GM12872 (cell line): ENCODE results near the gene CSMD2.

Source experiments
- TF ChIP-seq, protein P1 (sequence below): IDR thresholded peaks from 3 replicates; pipeline ENCODE4 v1.5.1; 2011; ENCODE audit warnings: low read depth, mild to moderate bottlenecking, low read length, moderate library complexity; ENCODE audit not compliant: insufficient read depth

CSMD2 gene

DNA sequence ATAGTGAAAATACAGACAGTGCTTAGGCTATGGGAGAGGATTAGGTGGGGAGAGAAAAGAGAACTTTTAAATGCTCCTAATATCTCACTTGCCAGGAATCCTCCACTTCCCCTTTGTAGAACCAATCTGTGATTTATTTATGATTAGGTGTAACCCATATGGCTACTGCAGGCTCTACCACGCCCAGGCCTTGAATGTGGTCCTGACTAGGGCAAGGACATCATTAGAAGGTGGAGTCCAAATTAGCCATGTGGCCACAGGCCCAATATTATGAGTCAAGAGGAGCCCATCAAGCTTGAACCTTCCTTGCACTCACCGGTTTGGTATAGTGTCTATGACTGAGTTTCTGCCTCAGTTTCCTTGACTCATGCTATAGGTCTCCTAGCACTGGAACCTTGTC is 159.7 kb downstream of the CSMD2 start:
- TF ChIP-seq, protein P1, sequence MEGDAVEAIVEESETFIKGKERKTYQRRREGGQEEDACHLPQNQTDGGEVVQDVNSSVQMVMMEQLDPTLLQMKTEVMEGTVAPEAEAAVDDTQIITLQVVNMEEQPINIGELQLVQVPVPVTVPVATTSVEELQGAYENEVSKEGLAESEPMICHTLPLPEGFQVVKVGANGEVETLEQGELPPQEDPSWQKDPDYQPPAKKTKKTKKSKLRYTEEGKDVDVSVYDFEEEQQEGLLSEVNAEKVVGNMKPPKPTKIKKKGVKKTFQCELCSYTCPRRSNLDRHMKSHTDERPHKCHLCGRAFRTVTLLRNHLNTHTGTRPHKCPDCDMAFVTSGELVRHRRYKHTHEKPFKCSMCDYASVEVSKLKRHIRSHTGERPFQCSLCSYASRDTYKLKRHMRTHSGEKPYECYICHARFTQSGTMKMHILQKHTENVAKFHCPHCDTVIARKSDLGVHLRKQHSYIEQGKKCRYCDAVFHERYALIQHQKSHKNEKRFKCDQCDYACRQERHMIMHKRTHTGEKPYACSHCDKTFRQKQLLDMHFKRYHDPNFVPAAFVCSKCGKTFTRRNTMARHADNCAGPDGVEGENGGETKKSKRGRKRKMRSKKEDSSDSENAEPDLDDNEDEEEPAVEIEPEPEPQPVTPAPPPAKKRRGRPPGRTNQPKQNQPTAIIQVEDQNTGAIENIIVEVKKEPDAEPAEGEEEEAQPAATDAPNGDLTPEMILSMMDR: no peak

DNA sequence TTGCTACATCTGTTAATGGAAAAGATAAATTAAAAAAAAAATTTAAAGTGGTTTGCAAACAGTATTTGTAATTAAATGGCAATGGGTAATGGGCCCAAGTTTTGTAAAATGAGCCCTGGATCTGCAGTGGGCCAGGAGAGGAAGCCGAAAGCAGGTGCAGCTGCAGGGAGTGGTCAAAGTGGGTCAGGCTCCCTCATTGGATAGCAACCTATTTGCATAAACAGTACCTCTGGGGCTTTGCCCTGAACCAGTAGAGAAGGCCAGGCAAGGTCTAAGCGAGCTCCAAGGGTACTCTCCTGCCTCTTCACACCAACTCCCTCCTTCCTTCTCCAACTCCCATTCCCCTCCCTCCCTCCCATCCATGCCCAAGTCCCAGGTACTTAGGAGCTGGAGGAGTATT is 162.2 kb downstream of the CSMD2 start:
- TF ChIP-seq, protein P1: no peak

DNA sequence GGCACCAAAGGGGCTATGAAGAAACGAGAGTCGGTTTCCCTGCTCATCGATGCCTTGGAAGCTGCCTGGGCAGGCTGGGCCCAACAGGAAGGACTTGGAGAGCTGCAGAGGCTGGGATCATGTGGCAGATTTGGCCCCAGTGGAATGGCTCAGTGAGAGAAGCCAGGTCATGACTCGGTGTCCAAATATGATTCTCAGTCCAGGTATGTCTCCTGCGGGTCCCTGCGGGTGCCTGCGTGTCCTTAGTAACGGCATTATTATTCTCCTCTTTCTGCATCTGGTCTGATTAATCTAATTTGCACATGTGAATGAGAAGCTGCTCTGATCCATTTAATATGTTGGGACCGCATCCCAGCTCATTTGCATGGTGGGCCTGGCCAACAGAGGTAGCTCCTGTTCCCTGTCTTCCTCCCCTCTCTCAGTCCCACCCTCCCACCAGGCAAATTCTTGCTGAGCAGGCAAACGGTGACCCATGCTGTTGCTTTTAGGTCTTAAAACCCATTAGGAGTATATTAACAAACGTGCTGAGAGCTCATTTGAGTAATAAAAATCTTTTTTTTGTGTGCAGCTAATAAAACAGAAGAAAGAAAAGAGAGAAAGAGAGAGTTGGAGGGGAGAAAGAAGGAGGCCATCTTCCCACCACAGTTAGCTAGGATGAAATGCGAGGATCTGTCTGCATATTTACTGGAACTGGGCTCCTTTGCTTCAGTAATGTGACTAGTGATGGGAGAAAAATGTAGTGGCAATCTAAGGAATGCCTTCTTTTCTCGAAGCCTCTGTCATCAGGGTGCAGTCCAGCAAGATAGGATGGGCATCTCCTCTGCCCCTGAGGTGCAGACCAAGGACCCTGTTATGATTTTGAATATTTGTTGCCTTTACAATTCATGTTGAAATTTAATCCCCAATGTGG is 167.6 kb downstream of the CSMD2 start:
- TF ChIP-seq, protein P1: no peak

DNA sequence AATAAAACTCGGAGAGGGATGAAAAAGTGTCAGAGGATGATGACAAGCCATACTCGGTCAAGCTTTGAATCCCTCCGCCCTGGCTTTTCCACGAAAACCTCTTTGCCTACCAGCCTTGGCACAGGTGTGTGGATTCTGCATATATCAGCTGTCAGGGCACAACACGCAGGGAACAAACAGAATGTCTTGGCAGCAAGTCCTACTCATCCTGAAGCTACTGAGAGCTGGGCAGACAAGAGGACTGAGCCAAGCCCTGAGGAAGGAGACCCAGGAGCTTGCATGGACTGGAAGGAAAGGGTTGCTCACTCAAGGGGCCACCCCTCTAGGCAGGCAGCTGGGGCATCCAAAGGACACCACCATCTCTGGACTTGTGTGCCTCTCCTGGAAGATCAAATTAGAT is 168.7 kb downstream of the CSMD2 start:
- TF ChIP-seq, protein P1: no peak

DNA sequence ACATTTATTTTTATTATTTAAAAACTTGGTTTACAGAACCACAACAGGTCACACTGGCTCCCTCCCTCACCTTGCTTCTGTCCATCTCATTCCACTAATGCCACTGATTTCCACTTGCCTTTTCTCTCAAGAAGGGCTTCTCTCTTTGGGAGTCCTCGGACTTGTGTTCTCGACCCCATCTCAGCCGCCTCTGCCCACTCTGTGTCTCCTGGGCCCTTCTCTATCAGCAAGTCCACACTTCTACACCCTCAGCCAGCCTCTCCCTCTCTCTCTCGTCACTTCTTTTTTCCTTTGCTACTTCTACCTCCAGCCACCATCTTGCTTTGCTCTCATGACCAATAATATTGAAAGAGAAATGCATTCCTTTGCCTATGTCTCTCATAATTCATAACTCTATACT is 171.7 kb downstream of the CSMD2 start:
- TF ChIP-seq, protein P1: no peak

DNA sequence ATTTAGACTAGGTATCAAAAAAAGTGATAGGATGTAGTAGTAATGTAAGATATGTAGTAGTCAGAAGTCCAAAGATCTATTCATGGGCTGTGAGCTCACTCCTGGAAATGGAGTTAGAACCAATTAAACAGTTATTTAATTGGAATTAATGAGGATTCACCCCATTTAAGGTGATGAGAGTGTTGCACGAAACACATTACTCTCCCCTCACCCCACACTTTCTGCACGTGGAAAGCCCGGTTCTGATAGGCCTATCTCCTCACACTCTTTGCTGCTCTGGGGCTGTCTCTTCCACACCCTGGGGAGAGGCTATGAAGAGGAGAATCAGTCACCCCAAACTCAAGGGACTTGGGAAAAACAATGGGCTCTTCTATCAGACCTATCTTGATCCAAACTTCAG is 174.7 kb downstream of the CSMD2 start:
- TF ChIP-seq, protein P1: no peak

DNA sequence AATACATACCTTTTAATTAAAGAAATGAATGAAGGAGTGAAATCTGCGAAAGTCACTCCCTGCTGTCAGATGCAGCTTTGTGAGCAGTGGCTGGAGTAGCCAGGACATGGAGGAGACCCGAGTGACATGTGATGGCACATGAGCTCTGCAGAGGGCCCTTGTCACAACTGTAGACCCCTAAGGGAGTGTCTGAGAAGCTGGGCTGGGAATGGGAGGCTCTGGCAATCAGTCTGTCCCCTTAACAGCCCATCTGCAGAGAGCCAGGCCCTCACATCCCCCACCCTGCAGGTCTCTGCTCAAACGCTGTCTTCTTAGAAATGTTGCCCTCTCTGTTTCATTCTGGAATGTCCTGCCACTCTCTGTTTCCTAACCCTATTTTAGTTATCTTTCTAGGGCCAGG is 176.9 kb downstream of the CSMD2 start:
- TF ChIP-seq, protein P1: no peak
